GM12874 (cell line): ENCODE data around the gene CFAP161.
A peak's percentile ranks its signal among the peaks of the same experiment; 100 is the strongest.

Experiments used
- CTCF ChIP-seq: IDR thresholded peaks from 2 replicates; pipeline ENCODE4 v1.5.1; 2011; ENCODE audit warnings: low read depth, mild to moderate bottlenecking, control low read depth, low read length, moderate library complexity; ENCODE audit not compliant: insufficient read depth

The CFAP161 gene

GRCh38 chr15:81171286-81171685 is 37.2 kb downstream of the CFAP161 start:
- no peak for TF ChIP-seq CTCF

GRCh38 chr15:81174125-81174791 is 40.2 kb downstream of the CFAP161 start:
- TF ChIP-seq CTCF: no peak

GRCh38 chr15:81174792-81175327 is 40.8 kb downstream of the CFAP161 start:
- 0 out of 2 replicates have a peak, but pooled peaks have one; percentile 4 for TF ChIP-seq CTCF

GRCh38 chr15:81175496-81175895 is 41.4 kb downstream of the CFAP161 start:
- no peak for TF ChIP-seq CTCF

- TF ChIP-seq CTCF: no peak
These were observed 42.3 kb downstream of the CFAP161 start for GRCh38 chr15:81176291-81176893.

GRCh38 chr15:81178365-81178764 is 44.3 kb downstream of the CFAP161 start:
- no peak for TF ChIP-seq CTCF

GRCh38 chr15:81181220-81181619 is 47.1 kb downstream of the CFAP161 start:
- no peak for TF ChIP-seq CTCF
